K562 (cell line): Measurements from ENCODE around the gene NME7. TPM values are rescaled to one million over a fixed set of nuclear protein-coding genes. Genes with fewer than 3 reads are reported as not detected.

Source experiments
- ARID2 ChIP-seq: fragments of 450-650 bp; IDR thresholded peaks from 2 replicates; pipeline ENCODE4 v1.6.1; 2017; ENCODE audit warnings: antibody characterized with exemption, mild to moderate bottlenecking
- BRCA1 ChIP-seq, 2 experiments: fragments of 450-650 bp in 1 of 2; sonication (generic) in 1 of 2; formaldehyde crosslinking in 1 of 2; IDR thresholded peaks; 2 replicates each; pipeline versions ENCODE4 v1.5.0 to v1.6.1; 2017 to 2020; ENCODE audit warnings: mild to moderate bottlenecking in 1 of 2, missing genetic modification reagents in 1 of 2
- COPS2 ChIP-seq: fragments of 450-650 bp; conservative IDR thresholded peaks from 2 replicates; pipeline ENCODE4 v1.6.1; 2016; ENCODE audit warnings: mild to moderate bottlenecking, moderate library complexity
- FIP1L1 ChIP-seq: fragments of 200-400 bp; formaldehyde crosslinking; IDR thresholded peaks from 2 replicates; pipeline ENCODE4 v1.6.1; 2018; ENCODE audit warnings: mild to moderate bottlenecking, low read depth, low read length; ENCODE audit not compliant: poor library complexity, severe bottlenecking
- FOXA1 ChIP-seq: fragments of 450-650 bp; IDR thresholded peaks from 2 replicates; pipeline ENCODE4 v1.6.1; 2016; ENCODE audit warnings: mild to moderate bottlenecking, borderline replicate concordance
- GATAD2A ChIP-seq: fragments of 450-650 bp; IDR thresholded peaks from 2 replicates; pipeline ENCODE4 v1.6.1; 2017
- HLTF ChIP-seq: fragments of 450-650 bp; IDR thresholded peaks from 2 replicates; pipeline ENCODE4 v1.6.1; 2016
- HNRNPL ChIP-seq: fragments of 200-400 bp; formaldehyde crosslinking; IDR thresholded peaks from 2 replicates; pipeline ENCODE4 v1.6.1; 2017; ENCODE audit warnings: low read depth, mild to moderate bottlenecking, low read length
- MEF2A ChIP-seq: IDR thresholded peaks from 2 replicates; pipeline ENCODE4 v1.6.1; 2011; ENCODE audit warnings: low read depth, mild to moderate bottlenecking, low read length, moderate library complexity; ENCODE audit not compliant: control insufficient read depth
- MLLT1 ChIP-seq, 2 experiments: fragments of 450-650 bp; IDR thresholded peaks; 2 replicates each; pipeline ENCODE4 v1.6.1; 2016
- NCOA1 ChIP-seq: fragments of 450-650 bp; IDR thresholded peaks from 2 replicates; pipeline ENCODE4 v1.6.1; 2016; ENCODE audit warnings: low read depth
- NCOA4 ChIP-seq: fragments of 450-650 bp; IDR thresholded peaks from 2 replicates; pipeline ENCODE4 v1.6.1; 2018; ENCODE audit warnings: mild to moderate bottlenecking; ENCODE audit not compliant: partially characterized antibody
- NELFE ChIP-seq: IDR thresholded peaks from 2 replicates; pipeline ENCODE4 v1.6.1; 2011; ENCODE audit warnings: mild to moderate bottlenecking; ENCODE audit not compliant: insufficient read depth, insufficient read length
- OTX1 ChIP-seq: fragments of 450-650 bp; formaldehyde crosslinking; IDR thresholded peaks from 2 replicates; pipeline ENCODE4 v1.4.0; 2022; ENCODE audit warnings: mild to moderate bottlenecking
- POU5F1 ChIP-seq: fragments of 150-350 bp; IDR thresholded peaks from 2 replicates; pipeline ENCODE4 v1.6.1; 2014; ENCODE audit warnings: borderline replicate concordance, low read length, low read depth, mild to moderate bottlenecking; ENCODE audit not compliant: partially characterized antibody
- TBP ChIP-seq: optimal IDR thresholded peaks from 2 replicates; pipeline ENCODE3; 2011; ENCODE audit warnings: low read depth, low read length, improper control_type of control experiment
- ZFP30 ChIP-seq: fragments of 250-450 bp; sonication (Bioruptor Pico); IDR thresholded peaks from 2 replicates; pipeline ENCODE4 v1.8.0; 2022; ENCODE audit warnings: moderate library complexity, mild to moderate bottlenecking, inconsistent platforms, borderline replicate concordance
- ZFP36 ChIP-seq: fragments of 150-350 bp; IDR thresholded peaks from 2 replicates; pipeline ENCODE4 v1.6.1; 2018; ENCODE audit warnings: low read length, low read depth; ENCODE audit not compliant: partially characterized antibody
- ZKSCAN1 ChIP-seq: fragments of 150-350 bp; IDR thresholded peaks from 2 replicates; pipeline ENCODE4 v1.6.1; 2016; ENCODE audit warnings: low read depth, low read length
- ZNF217 ChIP-seq: sonication (generic); formaldehyde crosslinking; IDR thresholded peaks from 2 replicates; pipeline ENCODE4 v1.8.0; 2022; ENCODE audit warnings: mild to moderate bottlenecking, missing genetic modification reagents
- ZNF431 ChIP-seq: sonication (generic); formaldehyde crosslinking; IDR thresholded peaks from 2 replicates; pipeline ENCODE4 v1.8.0; 2022; ENCODE audit warnings: mild to moderate bottlenecking, missing genetic modification reagents
- ZNF586 ChIP-seq: fragments of 450-650 bp; formaldehyde crosslinking; conservative IDR thresholded peaks from 2 replicates; pipeline ENCODE4 v1.4.0; 2020; ENCODE audit warnings: mild to moderate bottlenecking, moderate library complexity
- ZNF778 ChIP-seq: fragments of 450-650 bp; formaldehyde crosslinking; IDR thresholded peaks from 2 replicates; pipeline ENCODE4 v1.4.0; 2020; ENCODE audit warnings: mild to moderate bottlenecking, moderate library complexity
- ZZZ3 ChIP-seq: fragments of 450-650 bp; IDR thresholded peaks from 2 replicates; pipeline ENCODE4 v1.6.1; 2016; ENCODE audit warnings: antibody characterized with exemption, mild to moderate bottlenecking, moderate library complexity
- polyA plus RNA-seq, 8 experiments: library from polyadenylated mRNA; depleted of rRNA in 4 of 8; stranded (reverse) in 5 of 8; unstranded in 3 of 8; fragments of >200 nt; fragmentation: Nextera tagmentation in 2 of 8; fragmentation: Illumina TruSeq in 1 of 8; extraction: Ambion mirVana in 2 of 8; extraction: Trizol in 1 of 8; gene quantifications; 2 replicates each; pipeline versions ENCODE4 v1.2.1 to v1.2.3, GENCODE V29; 2011 to 2014; ENCODE audit warnings: inconsistent platforms in 1 of 8, missing spikeins in 1 of 8
- total RNA-seq, 7 experiments: library from RNA; depleted of rRNA in 6 of 7; stranded (reverse); fragments of >200 nt in 6 of 7; fragmentation: Illumina TruSeq in 2 of 7; extraction: Trizol in 2 of 7; gene quantifications; 2 replicates each; pipeline versions ENCODE4 v1.2.1 to v1.2.3, GENCODE V29; 2011 to 2021; ENCODE audit warnings: low replicate concordance in 1 of 7
- TF ChIP-seq, protein P1 (sequence below): IDR thresholded peaks from 2 replicates; pipeline ENCODE4 v1.6.1; 2012; ENCODE audit warnings: low read depth, low read length, improper control_type of control experiment, borderline replicate concordance
- TF ChIP-seq, protein P2 (sequence below): fragments of 250-450 bp; sonication (Bioruptor Pico); IDR thresholded peaks from 2 replicates; pipeline ENCODE4 v1.8.0; 2022; ENCODE audit warnings: inconsistent platforms, mild to moderate bottlenecking, moderate library complexity, borderline replicate concordance

Gene NME7
- total and polyA plus RNA-seq, 9 of the 15 experiments (the other 6 are each of a cell fraction or from before 2014, with no cell fraction given): 7.9 to 43.2 (median 23.9) TPM

- TF ChIP-seq POU5F1: no peak
- no peak for TF ChIP-seq ZNF778 (CRISPR knock-in tag)
- TF ChIP-seq, protein P1, sequence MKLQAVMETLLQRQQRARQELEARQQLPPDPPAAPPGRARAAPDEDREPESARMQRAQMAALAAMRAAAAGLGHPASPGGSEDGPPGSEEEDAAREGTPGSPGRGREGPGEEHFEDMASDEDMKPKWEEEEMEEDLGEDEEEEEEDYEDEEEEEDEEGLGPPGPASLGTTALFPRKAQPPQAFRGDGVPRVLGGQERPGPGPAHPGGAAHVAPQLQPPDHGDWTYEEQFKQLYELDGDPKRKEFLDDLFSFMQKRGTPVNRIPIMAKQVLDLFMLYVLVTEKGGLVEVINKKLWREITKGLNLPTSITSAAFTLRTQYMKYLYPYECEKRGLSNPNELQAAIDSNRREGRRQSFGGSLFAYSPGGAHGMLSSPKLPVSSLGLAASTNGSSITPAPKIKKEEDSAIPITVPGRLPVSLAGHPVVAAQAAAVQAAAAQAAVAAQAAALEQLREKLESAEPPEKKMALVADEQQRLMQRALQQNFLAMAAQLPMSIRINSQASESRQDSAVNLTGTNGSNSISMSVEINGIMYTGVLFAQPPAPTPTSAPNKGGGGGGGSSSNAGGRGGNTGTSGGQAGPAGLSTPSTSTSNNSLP: 0 out of 2 replicates have a peak, but pooled peaks have one; percentile 42
- no peak for TF ChIP-seq ZNF217 (CRISPR knock-in tag)
- TF ChIP-seq HLTF: no peak
- no peak for TF ChIP-seq ZZZ3
- TF ChIP-seq FIP1L1: no peak
- TF ChIP-seq NELFE: no peak
- TF ChIP-seq, protein P2, sequence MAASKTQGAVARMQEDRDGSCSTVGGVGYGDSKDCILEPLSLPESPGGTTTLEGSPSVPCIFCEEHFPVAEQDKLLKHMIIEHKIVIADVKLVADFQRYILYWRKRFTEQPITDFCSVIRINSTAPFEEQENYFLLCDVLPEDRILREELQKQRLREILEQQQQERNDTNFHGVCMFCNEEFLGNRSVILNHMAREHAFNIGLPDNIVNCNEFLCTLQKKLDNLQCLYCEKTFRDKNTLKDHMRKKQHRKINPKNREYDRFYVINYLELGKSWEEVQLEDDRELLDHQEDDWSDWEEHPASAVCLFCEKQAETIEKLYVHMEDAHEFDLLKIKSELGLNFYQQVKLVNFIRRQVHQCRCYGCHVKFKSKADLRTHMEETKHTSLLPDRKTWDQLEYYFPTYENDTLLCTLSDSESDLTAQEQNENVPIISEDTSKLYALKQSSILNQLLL: no peak
- TF ChIP-seq FOXA1: no peak
- TF ChIP-seq GATAD2A: no peak
- no peak for TF ChIP-seq BRCA1 (IDR thresholded peaks at IDR 0.05)
- no peak for TF ChIP-seq BRCA1 (CRISPR knock-in tag; IDR thresholded peaks at IDR 0.05)
- TF ChIP-seq ARID2: no peak
- no peak for TF ChIP-seq ZFP36
- TF ChIP-seq MLLT1 (IDR thresholded peaks at IDR 0.05): peak in 1 of 2 experiments; percentile 94; a peak in 2 of 4 replicates
- TF ChIP-seq NCOA1: peak; percentile 47; the same call in 1 of the 2 replicates
- TF ChIP-seq TBP: no peak
- 0 out of 2 replicates have a peak, but pooled peaks have one; percentile 8 for TF ChIP-seq MEF2A
- no peak for TF ChIP-seq ZKSCAN1
- no peak for TF ChIP-seq COPS2
- no peak for TF ChIP-seq ZNF431
- no peak for TF ChIP-seq OTX1 (CRISPR knock-in tag)
- TF ChIP-seq ZNF586 (CRISPR knock-in tag): no peak
- TF ChIP-seq HNRNPL: no peak
- TF ChIP-seq ZFP30 (CRISPR knock-in tag): no peak
- no peak for TF ChIP-seq NCOA4
These were observed 55.3 kb downstream of the NME7 start (continued) for GRCh38 chr1:169312084-169312954.
